ENCODE data around the gene ERBB4. TPM values are rescaled to one million over a fixed set of nuclear protein-coding genes. Genes with fewer than 3 reads are reported as not detected.
"Not testable (repeated sequence)": the region's sequence is repeated elsewhere in the genome, so short reads cannot be mapped to it uniquely, and the experiment has no call there.

Gene ERBB4
- total and polyA plus RNA-seq, 9 donors: 5.0 to 12.7 (median 7.7) TPM

- no peaks in the 10 kb centered on the region for H3K4me1 ChIP-seq (ENCODE audit: control insufficient read depth, insufficient read depth, low read length)
- no peak overlapping the region for H3K27ac ChIP-seq (ENCODE audit: low read length)
- WGBS (ENCODE audit: insufficient coverage): no CpG with 5 or more reads among the region's 1 CpG
- DNase-seq: no peak
- H3K27me3 ChIP-seq (ENCODE audit: control insufficient read depth, insufficient read depth, low read length): no peaks in the 10 kb centered on the region
- H3K36me3 ChIP-seq (ENCODE audit: control insufficient read depth, insufficient read depth, low read length): no peaks in the 10 kb centered on the region
- H3K4me3 ChIP-seq (ENCODE audit: low read length): no peak overlapping the region
- H3K9me3 ChIP-seq (replicated peaks; ENCODE audit: control insufficient read depth, low read depth, low read length): no peaks in the 10 kb centered on the region
Measured at GRCh38 chr2:212193803-212194202, 344.8 kb downstream of the ERBB4 start.

GRCh38 chr2:212193056-212193455 is 345.5 kb downstream of the ERBB4 start:
- Histone ChIP-seq H3K36me3 (ENCODE audit: control insufficient read depth, insufficient read depth, low read length) (no peaks in the 10 kb centered on the region), H3K4me3 (ENCODE audit: low read length) (no peak overlapping the region), H3K27ac (ENCODE audit: low read length) (no peak overlapping the region), H3K4me1 (ENCODE audit: control insufficient read depth, insufficient read depth, low read length) (no peaks in the 10 kb centered on the region), H3K27me3 (ENCODE audit: control insufficient read depth, insufficient read depth, low read length) (no peaks in the 10 kb centered on the region), H3K9me3 (replicated peaks; ENCODE audit: control insufficient read depth, low read depth, low read length) (no peaks in the 10 kb centered on the region)
- no CpG with 5 or more reads among the region's 1 CpG for WGBS (ENCODE audit: insufficient coverage)
- DNase-seq: no peak

DNA sequence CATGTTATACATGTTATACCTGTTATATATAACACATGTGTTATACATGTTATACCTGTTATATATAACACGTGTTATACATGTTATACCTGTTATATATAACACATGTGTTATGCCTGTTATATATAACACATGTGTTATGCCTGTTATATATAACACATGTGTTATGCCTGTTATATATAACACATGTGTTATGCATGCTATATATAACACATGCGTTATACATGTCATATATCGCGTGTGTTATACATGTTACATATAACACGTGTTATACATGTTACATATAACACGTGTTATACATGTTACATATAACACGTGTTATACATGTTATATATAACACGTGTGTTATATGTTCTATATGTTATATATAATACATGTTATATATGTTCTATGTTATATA is 347.2 kb downstream of the ERBB4 start:
- not testable (repeated sequence) for H3K36me3 ChIP-seq (ENCODE audit: control insufficient read depth, insufficient read depth, low read length); H3K4me3 ChIP-seq (ENCODE audit: low read length); H3K4me1 ChIP-seq (ENCODE audit: control insufficient read depth, insufficient read depth, low read length); H3K27ac ChIP-seq (ENCODE audit: low read length); H3K9me3 ChIP-seq (replicated peaks; ENCODE audit: control insufficient read depth, low read depth, low read length); H3K27me3 ChIP-seq (ENCODE audit: control insufficient read depth, insufficient read depth, low read length); DNase-seq
- no CpG with 5 or more reads among the region's 8 CpGs for WGBS (ENCODE audit: insufficient coverage)

DNA sequence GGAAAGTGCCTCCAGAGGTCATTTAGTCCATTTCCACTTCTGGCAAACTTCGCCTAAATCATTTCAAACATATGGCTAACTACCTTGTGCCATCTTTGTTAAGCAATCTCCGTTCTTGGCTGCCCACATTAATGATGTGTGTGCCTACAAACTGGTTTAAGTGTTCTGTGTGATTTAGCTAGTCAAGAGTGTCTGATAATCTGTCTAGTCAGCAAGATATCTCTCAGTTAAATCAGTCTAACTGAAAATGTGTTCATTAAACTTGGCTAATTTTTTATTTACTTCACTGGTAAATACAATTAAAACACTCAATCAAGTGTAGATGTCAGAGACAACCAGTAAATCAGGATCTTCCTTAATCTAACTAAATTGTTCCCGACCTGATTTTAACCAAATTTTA is 352.4 kb downstream of the ERBB4 start:
- no peaks in the 10 kb centered on the region for H3K27me3 ChIP-seq (ENCODE audit: control insufficient read depth, insufficient read depth, low read length)
- 83% methylated on average over 1 of the region's 3 CpGs for WGBS (ENCODE audit: insufficient coverage)

GRCh38 chr2:212181646-212182045 is 357.0 kb downstream of the ERBB4 start:
- H3K27me3 ChIP-seq (ENCODE audit: control insufficient read depth, insufficient read depth, low read length): no peaks in the 10 kb centered on the region
- WGBS (ENCODE audit: insufficient coverage): no CpG with 5 or more reads among the region's 1 CpG
- no peaks in the 10 kb centered on the region for H3K9me3 ChIP-seq (replicated peaks; ENCODE audit: control insufficient read depth, low read depth, low read length)
- H3K27ac ChIP-seq (ENCODE audit: low read length): no peak overlapping the region
- DNase-seq: no peak
- no peaks in the 10 kb centered on the region for H3K36me3 ChIP-seq (ENCODE audit: control insufficient read depth, insufficient read depth, low read length)
- H3K4me1 ChIP-seq (ENCODE audit: control insufficient read depth, insufficient read depth, low read length): no peaks in the 10 kb centered on the region
- H3K4me3 ChIP-seq (ENCODE audit: low read length): no peak overlapping the region

More for the DNA sequence above, 352.4 kb downstream of the ERBB4 start:
- no peaks in the 10 kb centered on the region for H3K9me3 ChIP-seq (replicated peaks; ENCODE audit: control insufficient read depth, low read depth, low read length)
- H3K27ac ChIP-seq (ENCODE audit: low read length): no peak overlapping the region
- no peaks in the 10 kb centered on the region for H3K4me1 ChIP-seq (ENCODE audit: control insufficient read depth, insufficient read depth, low read length)
- no peak for DNase-seq
- no peaks in the 10 kb centered on the region for H3K36me3 ChIP-seq (ENCODE audit: control insufficient read depth, insufficient read depth, low read length)
- H3K4me3 ChIP-seq (ENCODE audit: low read length): no peak overlapping the region

DNA sequence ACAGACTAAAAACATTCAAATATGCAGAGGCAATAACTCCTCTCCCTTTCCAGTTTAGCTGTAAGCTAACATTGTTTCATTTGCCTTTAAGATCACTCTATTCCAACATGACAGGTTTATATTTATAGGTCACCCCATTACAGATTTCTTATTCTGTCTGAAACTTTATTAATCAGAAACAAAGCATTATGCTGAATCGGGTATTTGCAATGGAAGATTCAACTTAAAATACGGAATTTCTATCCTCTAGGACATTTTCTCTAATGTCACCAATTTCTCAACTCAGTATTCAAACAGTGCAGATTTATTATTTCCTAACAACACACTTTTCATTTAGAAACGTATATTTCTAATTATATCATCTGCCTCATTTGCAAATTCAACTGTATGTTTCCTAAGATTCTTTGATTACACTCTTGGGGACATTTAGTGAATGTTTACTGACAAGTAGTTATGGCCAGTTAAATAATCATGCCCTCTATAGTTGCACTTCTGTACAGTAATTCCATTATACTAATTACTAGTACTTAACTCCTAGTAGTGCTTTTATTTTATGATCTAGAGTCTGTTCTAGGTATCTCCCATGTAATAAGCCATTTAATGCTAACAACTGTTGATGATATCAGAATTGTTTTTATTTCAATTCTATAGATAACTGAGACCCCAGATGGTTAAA is 358.1 kb downstream of the ERBB4 start:
- WGBS (ENCODE audit: insufficient coverage): no CpG with 5 or more reads among the region's 3 CpGs

GRCh38 chr2:212177724-212178123 is 360.9 kb downstream of the ERBB4 start:
- Histone ChIP-seq H3K9me3 (replicated peaks; ENCODE audit: control insufficient read depth, low read depth, low read length) (no peaks in the 10 kb centered on the region), H3K27ac (ENCODE audit: low read length) (no peak overlapping the region), H3K36me3 (ENCODE audit: control insufficient read depth, insufficient read depth, low read length) (no peaks in the 10 kb centered on the region), H3K4me1 (ENCODE audit: control insufficient read depth, insufficient read depth, low read length) (no peaks in the 10 kb centered on the region), H3K4me3 (ENCODE audit: low read length) (no peak overlapping the region), H3K27me3 (ENCODE audit: control insufficient read depth, insufficient read depth, low read length) (no peaks in the 10 kb centered on the region)
- DNase-seq: no peak
- WGBS (ENCODE audit: insufficient coverage): no CpG with 5 or more reads among the region's 2 CpGs

More for the DNA sequence above, 358.1 kb downstream of the ERBB4 start:
- Histone ChIP-seq H3K27me3 (ENCODE audit: control insufficient read depth, insufficient read depth, low read length) (no peaks in the 10 kb centered on the region), H3K9me3 (replicated peaks; ENCODE audit: control insufficient read depth, low read depth, low read length) (no peaks in the 10 kb centered on the region), H3K27ac (ENCODE audit: low read length) (no peak overlapping the region), H3K4me1 (ENCODE audit: control insufficient read depth, insufficient read depth, low read length) (no peaks in the 10 kb centered on the region), H3K36me3 (ENCODE audit: control insufficient read depth, insufficient read depth, low read length) (no peaks in the 10 kb centered on the region), H3K4me3 (ENCODE audit: low read length) (no peak overlapping the region)
- DNase-seq: no peak

DNA sequence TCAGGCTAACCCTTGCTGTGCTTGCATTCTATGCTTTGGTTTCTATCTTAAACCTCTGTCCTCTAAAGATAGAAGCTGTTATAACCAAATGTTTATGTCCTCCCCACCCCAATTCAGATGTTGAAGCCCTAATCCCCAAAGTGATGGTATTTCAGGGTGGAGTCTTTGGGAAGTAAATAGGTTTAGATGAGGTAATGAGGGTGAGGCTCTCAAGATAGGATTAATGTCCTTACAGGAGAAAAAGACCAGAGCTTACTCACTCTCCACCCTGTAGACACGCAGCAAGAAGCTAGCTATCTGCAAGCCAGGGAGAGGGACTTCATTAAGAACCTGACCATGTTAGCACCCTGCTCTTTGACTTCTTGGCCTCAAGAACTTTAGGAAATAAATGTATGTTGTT is 362.5 kb downstream of the ERBB4 start:
- Histone ChIP-seq H3K9me3 (replicated peaks; ENCODE audit: control insufficient read depth, low read depth, low read length) (no peaks in the 10 kb centered on the region), H3K36me3 (ENCODE audit: control insufficient read depth, insufficient read depth, low read length) (no peaks in the 10 kb centered on the region), H3K27ac (ENCODE audit: low read length) (no peak overlapping the region), H3K27me3 (ENCODE audit: control insufficient read depth, insufficient read depth, low read length) (no peaks in the 10 kb centered on the region), H3K4me3 (ENCODE audit: low read length) (no peak overlapping the region), H3K4me1 (ENCODE audit: control insufficient read depth, insufficient read depth, low read length) (no peaks in the 10 kb centered on the region)
- peak; percentile 46 for DNase-seq
- WGBS (ENCODE audit: insufficient coverage): no CpG with 5 or more reads among the region's 1 CpG

GRCh38 chr2:212173756-212174510 is 364.7 kb downstream of the ERBB4 start:
- Histone ChIP-seq H3K9me3 (replicated peaks; ENCODE audit: control insufficient read depth, low read depth, low read length) (peaks cover 8% of the 10 kb centered on the region), H3K27me3 (ENCODE audit: control insufficient read depth, insufficient read depth, low read length) (no peaks in the 10 kb centered on the region), H3K4me3 (ENCODE audit: low read length) (no peak overlapping the region), H3K4me1 (ENCODE audit: control insufficient read depth, insufficient read depth, low read length) (no peaks in the 10 kb centered on the region), H3K36me3 (ENCODE audit: control insufficient read depth, insufficient read depth, low read length) (no peaks in the 10 kb centered on the region), H3K27ac (ENCODE audit: low read length) (no peak overlapping the region)
- no CpG with 5 or more reads among the region's 3 CpGs for WGBS (ENCODE audit: insufficient coverage)
- DNase-seq: peak; percentile 7

DNA sequence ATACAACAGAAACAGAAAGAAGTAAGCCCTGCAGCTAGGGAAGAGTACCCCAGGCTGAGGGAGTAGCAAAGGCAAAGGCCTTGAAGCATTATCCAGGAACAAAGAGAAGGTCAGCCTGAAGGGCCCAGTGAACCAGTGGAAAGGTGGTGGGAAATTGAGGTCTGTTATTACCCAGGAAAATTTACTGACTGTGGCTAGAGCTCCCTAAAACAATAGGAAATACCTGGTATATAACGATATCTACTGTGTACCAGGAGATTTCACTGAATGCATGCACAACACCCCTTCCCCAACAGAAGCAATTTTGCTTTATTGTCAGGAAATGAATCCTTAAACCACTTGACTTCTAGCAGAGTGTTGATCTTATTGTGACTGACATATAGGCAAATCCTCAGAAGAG is 365.3 kb downstream of the ERBB4 start:
- Histone ChIP-seq H3K27ac (ENCODE audit: low read length) (no peak overlapping the region), H3K27me3 (ENCODE audit: control insufficient read depth, insufficient read depth, low read length) (no peaks in the 10 kb centered on the region), H3K36me3 (ENCODE audit: control insufficient read depth, insufficient read depth, low read length) (no peaks in the 10 kb centered on the region), H3K9me3 (replicated peaks; ENCODE audit: control insufficient read depth, low read depth, low read length) (peaks cover 8% of the 10 kb centered on the region), H3K4me3 (ENCODE audit: low read length) (no peak overlapping the region), H3K4me1 (ENCODE audit: control insufficient read depth, insufficient read depth, low read length) (no peaks in the 10 kb centered on the region)
- no peak for DNase-seq
- WGBS (ENCODE audit: insufficient coverage): no CpG with 5 or more reads among the region's 1 CpG
